ENCODE measurements around the gene RPL11. TPM values are rescaled to one million over a fixed set of nuclear protein-coding genes. Genes with fewer than 3 reads are reported as not detected.

RPL11 gene
- 1,640 to 2,447 TPM (median 1,913 TPM) in 3 replicates for polyA plus RNA-seq
- polyA plus RNA-seq (2011; ENCODE audit: low read depth) = 990 TPM
- polyA plus RNA-seq (2011; cell fraction: cytosol; rRNA removed) = 2,661 and 2,845 TPM in 2 replicates
- 618 and 843 TPM in 2 replicates for polyA plus RNA-seq (2011; cell fraction: nucleus; rRNA removed)
- polyA plus RNA-seq (2012; ENCODE audit: low replicate concordance) = 2,405 and 3,359 TPM in 2 replicates
- 477 to 652 TPM (median 620 TPM) in 3 replicates for polyA minus RNA-seq
- polyA minus RNA-seq (2011; cell fraction: cytosol; rRNA and poly(A)+ RNA removed) = 678 TPM
- polyA minus RNA-seq (2011; cell fraction: nucleus; rRNA and poly(A)+ RNA removed) = 138 and 247 TPM in 2 replicates

GRCh38 chr1:23691499-23692307, at the start of gene RPL11:
TSS of gene RPL11 (plus strand) at chr1:23691806. CDS start at chr1:23691824, 18 bp downstream.
- Histone ChIP-seq H3K27me3 (ENCODE audit: control insufficient read depth, extremely low read depth, insufficient read depth, low read length) (no peaks in the 10 kb centered on the region), H3K36me3 (ENCODE audit: control insufficient read depth in 2 of 2, extremely low read depth in 1 of 2, insufficient read depth in 2 of 2, low read length in 2 of 2) (peaks cover 26 to 45% of the 10 kb centered on the region in 2 experiments), H3K9me1 (ENCODE audit: control insufficient read depth, extremely low read depth, insufficient read depth, low read length) (peaks cover 5% of the 10 kb centered on the region), H3K27ac (ENCODE audit: control insufficient read depth, insufficient read depth, low read length) (peak within 1 kb of the TSS; percentile 98), H3K9ac (ENCODE audit: control insufficient read depth, extremely low read depth, insufficient read depth, low read length) (peak within 1 kb of the TSS; percentile 100), H3K4me3 (ENCODE audit: control insufficient read depth in 2 of 3, extremely low read depth in 1 of 3, insufficient read depth in 2 of 3, low read depth in 1 of 3, low read length in 3 of 3) (peak within 1 kb of the TSS; percentile 85 to 99 (median 97)), H2AFZ (ENCODE audit: control insufficient read depth, low read length) (peak within 1 kb of the TSS; percentile 92), H4K20me1 (ENCODE audit: control insufficient read depth, extremely low read depth, insufficient read depth, low read length) (peaks cover 36% of the 10 kb centered on the region), H3K79me2 (ENCODE audit: control insufficient read depth, insufficient read depth, low read length) (peaks cover 51% of the 10 kb centered on the region), H3K4me1 (ENCODE audit: control insufficient read depth, extremely low read depth, insufficient read depth, low read length) (peaks cover 35% of the 10 kb centered on the region), H3K4me2 (ENCODE audit: control insufficient read depth, extremely low read depth, insufficient read depth, low read depth, low read length) (peak within 1 kb of the TSS; percentile 79), H3K9me3 (ENCODE audit: control insufficient read depth, low read depth, low read length) (no peaks in the 10 kb centered on the region)
- DNase-seq (ENCODE audit: low read depth, low spot score) (no peak), FAIRE-seq (peak; percentile 77)
- dilution Hi-C loops (cut with MboI; ENCODE audit: extremely low pct_ligation_motif_present, low sequenced_read_pairs) = no loop called here
- no peak for TF ChIP-seq EZH2 (IDR thresholded peaks at IDR 0.05; ENCODE audit: low read length)
- TF ChIP-seq, protein P1, sequence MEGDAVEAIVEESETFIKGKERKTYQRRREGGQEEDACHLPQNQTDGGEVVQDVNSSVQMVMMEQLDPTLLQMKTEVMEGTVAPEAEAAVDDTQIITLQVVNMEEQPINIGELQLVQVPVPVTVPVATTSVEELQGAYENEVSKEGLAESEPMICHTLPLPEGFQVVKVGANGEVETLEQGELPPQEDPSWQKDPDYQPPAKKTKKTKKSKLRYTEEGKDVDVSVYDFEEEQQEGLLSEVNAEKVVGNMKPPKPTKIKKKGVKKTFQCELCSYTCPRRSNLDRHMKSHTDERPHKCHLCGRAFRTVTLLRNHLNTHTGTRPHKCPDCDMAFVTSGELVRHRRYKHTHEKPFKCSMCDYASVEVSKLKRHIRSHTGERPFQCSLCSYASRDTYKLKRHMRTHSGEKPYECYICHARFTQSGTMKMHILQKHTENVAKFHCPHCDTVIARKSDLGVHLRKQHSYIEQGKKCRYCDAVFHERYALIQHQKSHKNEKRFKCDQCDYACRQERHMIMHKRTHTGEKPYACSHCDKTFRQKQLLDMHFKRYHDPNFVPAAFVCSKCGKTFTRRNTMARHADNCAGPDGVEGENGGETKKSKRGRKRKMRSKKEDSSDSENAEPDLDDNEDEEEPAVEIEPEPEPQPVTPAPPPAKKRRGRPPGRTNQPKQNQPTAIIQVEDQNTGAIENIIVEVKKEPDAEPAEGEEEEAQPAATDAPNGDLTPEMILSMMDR (optimal IDR thresholded peaks at IDR 0.05 in 1 of 3, IDR thresholded peaks at IDR 0.05 in 1 of 3, conservative IDR thresholded peaks at IDR 0.05 in 1 of 3; ENCODE audit: extremely low read depth in 1 of 3, insufficient read depth in 2 of 3, low read length in 3 of 3) = peak; percentile 70 to 84 (median 84)

DNA sequence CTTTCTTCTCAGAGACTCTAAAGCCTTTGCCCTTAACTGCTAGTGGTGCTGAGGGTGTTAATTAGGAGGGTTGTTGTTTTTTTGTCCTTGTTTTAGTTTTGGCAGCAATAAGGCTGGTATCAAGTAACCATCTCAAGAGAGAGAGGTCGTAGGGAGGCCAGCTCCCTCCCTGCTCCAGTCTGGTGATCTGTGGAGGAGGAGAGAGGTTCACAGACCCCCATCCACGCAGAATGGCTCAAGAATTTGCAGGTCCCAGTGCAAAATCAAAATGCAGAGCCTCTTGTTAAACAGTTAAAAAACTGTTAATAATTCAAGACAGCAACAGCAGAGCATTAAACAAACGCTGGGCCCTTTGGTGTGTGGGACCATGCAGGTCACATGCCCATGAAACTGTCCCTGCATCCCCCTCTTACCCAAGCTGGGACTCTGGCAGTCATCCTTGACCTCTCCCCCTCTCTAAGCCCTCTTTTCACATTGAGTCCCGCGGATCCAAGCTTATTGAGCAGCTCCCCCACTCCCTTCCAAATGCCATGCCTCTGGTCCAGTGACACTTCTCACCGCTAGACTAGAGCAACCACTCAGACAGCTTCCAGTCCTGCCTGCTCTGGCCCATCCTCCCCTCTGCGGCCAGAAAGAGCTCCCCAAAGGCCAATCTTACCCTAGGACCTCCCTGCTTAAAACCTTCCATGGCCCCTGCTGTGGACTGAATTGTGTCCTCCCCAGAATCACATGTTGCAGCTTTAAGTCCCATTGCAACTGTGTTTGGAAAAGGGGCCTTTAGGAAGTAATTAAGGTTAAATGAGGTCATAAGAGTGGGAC, 47.7 kb upstream of the RPL11 start:
- DNase-seq (ENCODE audit: low read depth, low spot score) = no peak
- FAIRE-seq = no peak
- Histone ChIP-seq H3K9me1 (ENCODE audit: control insufficient read depth, extremely low read depth, insufficient read depth, low read length) (no peaks in the 10 kb centered on the region), H3K4me1 (ENCODE audit: control insufficient read depth, extremely low read depth, insufficient read depth, low read length) (no peaks in the 10 kb centered on the region), H3K4me2 (ENCODE audit: control insufficient read depth, extremely low read depth, insufficient read depth, low read depth, low read length) (no peak overlapping the region), H3K27ac (ENCODE audit: control insufficient read depth, insufficient read depth, low read length) (no peak overlapping the region), H3K4me3 (ENCODE audit: control insufficient read depth in 2 of 3, extremely low read depth in 1 of 3, insufficient read depth in 2 of 3, low read depth in 1 of 3, low read length in 3 of 3) (no peak overlapping the region), H3K9me3 (ENCODE audit: control insufficient read depth, low read depth, low read length) (no peaks in the 10 kb centered on the region), H3K27me3 (ENCODE audit: control insufficient read depth, extremely low read depth, insufficient read depth, low read length) (peaks cover 3% of the 10 kb centered on the region), H4K20me1 (ENCODE audit: control insufficient read depth, extremely low read depth, insufficient read depth, low read length) (no peaks in the 10 kb centered on the region), H3K9ac (ENCODE audit: control insufficient read depth, extremely low read depth, insufficient read depth, low read length) (no peak overlapping the region), H3K36me3 (ENCODE audit: control insufficient read depth in 2 of 2, extremely low read depth in 1 of 2, insufficient read depth in 2 of 2, low read length in 2 of 2) (no peaks in the 10 kb centered on the region), H3K79me2 (ENCODE audit: control insufficient read depth, insufficient read depth, low read length) (no peaks in the 10 kb centered on the region), H2AFZ (ENCODE audit: control insufficient read depth, low read length) (no peak overlapping the region)
- dilution Hi-C loops (cut with MboI; ENCODE audit: extremely low pct_ligation_motif_present, low sequenced_read_pairs) = no loop called here
- TF ChIP-seq EZH2 (IDR thresholded peaks at IDR 0.05; ENCODE audit: low read length) = no peak
- TF ChIP-seq, protein P1 (optimal IDR thresholded peaks at IDR 0.05 in 1 of 3, IDR thresholded peaks at IDR 0.05 in 1 of 3, conservative IDR thresholded peaks at IDR 0.05 in 1 of 3; ENCODE audit: extremely low read depth in 1 of 3, insufficient read depth in 2 of 3, low read length in 3 of 3) = no peak

All from keratinocyte (primary cell).